Adipocyte (in vitro differentiated cells): ENCODE measurements around the gene GBF1.

Experiments used
- DNase-seq: peaks from one replicate; pipeline ENCODE4 v3.0.0-alpha.2; 2015; ENCODE audit warnings: low read depth
- H3K27me3 ChIP-seq: replicated peaks from 2 replicates; pipeline ENCODE4 v1.7.0; 2013; ENCODE audit warnings: mild to moderate bottlenecking, low read length, moderate library complexity; ENCODE audit not compliant: control insufficient read depth, insufficient read depth
- H3K36me3 ChIP-seq: 2 replicates; pipeline ENCODE4 v1.7.0; 2013; ENCODE audit warnings: low read length, mild to moderate bottlenecking, moderate library complexity; ENCODE audit not compliant: control insufficient read depth, insufficient read depth, severe bottlenecking
- H3K4me1 ChIP-seq: 2 replicates; pipeline ENCODE4 v1.7.0; 2013; ENCODE audit warnings: mild to moderate bottlenecking, low read length, moderate library complexity; ENCODE audit not compliant: control insufficient read depth, insufficient read depth
- H3K4me3 ChIP-seq: 2 replicates; pipeline ENCODE4 v1.7.0; 2013; ENCODE audit warnings: mild to moderate bottlenecking, low read length, moderate library complexity
- H3K9ac ChIP-seq: 2 replicates; pipeline ENCODE4 v1.7.0; 2013; ENCODE audit warnings: mild to moderate bottlenecking, low read length, moderate library complexity
- H3K9me3 ChIP-seq: 2 replicates; pipeline ENCODE4 v1.7.0; 2013; ENCODE audit warnings: mild to moderate bottlenecking, low read length, moderate library complexity; ENCODE audit not compliant: control insufficient read depth

The GBF1 gene

GRCh38 chr10:102220612-102221011, 24.7 kb upstream of the GBF1 start:
- Histone ChIP-seq H3K9me3 (no peaks in the 10 kb centered on the region), H3K27me3 (no peaks in the 10 kb centered on the region), H3K4me3 (no peak overlapping the region), H3K9ac (no peak overlapping the region), H3K4me1 (peaks cover 6% of the 10 kb centered on the region), H3K36me3 (no peaks in the 10 kb centered on the region)
- DNase-seq: no peak

- Histone ChIP-seq H3K4me3 (no peak overlapping the region), H3K36me3 (no peaks in the 10 kb centered on the region), H3K4me1 (peaks cover 24% of the 10 kb centered on the region), H3K9ac (no peak overlapping the region), H3K9me3 (no peaks in the 10 kb centered on the region), H3K27me3 (no peaks in the 10 kb centered on the region)
- DNase-seq: no peak
These were observed 22.5 kb upstream of the GBF1 start for GRCh38 chr10:102222797-102223196.

GRCh38 chr10:102225646-102226541, 19.4 kb upstream of the GBF1 start, which contains the start of gene ELOVL3:
ELOVL3 (plus strand) TSS chr10:102226299; CDS start chr10:102226549, 250 bp downstream.
- no peaks in the 10 kb centered on the region for H3K36me3 ChIP-seq

GRCh38 chr10:102226542-102226870, 18.8 kb upstream of the GBF1 start:
- Histone ChIP-seq H3K36me3 (no peaks in the 10 kb centered on the region), H3K4me3 (peak overlapping the region; percentile 78), H3K4me1 (peaks cover 31% of the 10 kb centered on the region), H3K9me3 (no peaks in the 10 kb centered on the region), H3K9ac (peak overlapping the region; percentile 67), H3K27me3 (no peaks in the 10 kb centered on the region)
- no peak for DNase-seq

More at GRCh38 chr10:102225646-102226541, 19.4 kb upstream of the GBF1 start, which contains the start of gene ELOVL3:
- peak; percentile 97 for DNase-seq
- Histone ChIP-seq H3K4me3 (peak within 1 kb of the TSS; percentile 78), H3K4me1 (peaks cover 31% of the 10 kb centered on the region), H3K9ac (peak within 1 kb of the TSS; percentile 67), H3K27me3 (no peaks in the 10 kb centered on the region), H3K9me3 (no peaks in the 10 kb centered on the region)

GRCh38 chr10:102227050-102227449, 18.3 kb upstream of the GBF1 start:
- Histone ChIP-seq H3K27me3 (no peaks in the 10 kb centered on the region), H3K36me3 (no peaks in the 10 kb centered on the region), H3K4me1 (peaks cover 31% of the 10 kb centered on the region), H3K9ac (peak overlapping the region; percentile 67), H3K9me3 (no peaks in the 10 kb centered on the region), H3K4me3 (peak overlapping the region; percentile 78)
- peak; percentile 82 for DNase-seq

GRCh38 chr10:102229810-102230263, 15.5 kb upstream of the GBF1 start:
- peak overlapping the region; percentile 56 for H3K9ac ChIP-seq
- peak overlapping the region; percentile 75 for H3K4me3 ChIP-seq
- DNase-seq: peak; percentile 93
- H3K9me3 ChIP-seq: no peaks in the 10 kb centered on the region
- H3K4me1 ChIP-seq: peaks cover 31% of the 10 kb centered on the region
- H3K36me3 ChIP-seq: no peaks in the 10 kb centered on the region
- no peaks in the 10 kb centered on the region for H3K27me3 ChIP-seq

- H3K36me3 ChIP-seq: no peaks in the 10 kb centered on the region
- H3K9me3 ChIP-seq: no peaks in the 10 kb centered on the region
- H3K4me1 ChIP-seq: peaks cover 28% of the 10 kb centered on the region
- DNase-seq: peak; percentile 80
- H3K9ac ChIP-seq: peak overlapping the region; percentile 56
- H3K27me3 ChIP-seq: no peaks in the 10 kb centered on the region
- H3K4me3 ChIP-seq: peak overlapping the region; percentile 75
These were observed 15.0 kb upstream of the GBF1 start for GRCh38 chr10:102230264-102230860.

GRCh38 chr10:102230861-102231356, 14.4 kb upstream of the GBF1 start:
- no peaks in the 10 kb centered on the region for H3K36me3 ChIP-seq
- no peaks in the 10 kb centered on the region for H3K9me3 ChIP-seq
- peak overlapping the region; percentile 56 for H3K9ac ChIP-seq
- no peak for DNase-seq
- H3K4me3 ChIP-seq: peak overlapping the region; percentile 75
- no peaks in the 10 kb centered on the region for H3K27me3 ChIP-seq
- peaks cover 22% of the 10 kb centered on the region for H3K4me1 ChIP-seq

GRCh38 chr10:102231357-102232318, 13.7 kb upstream of the GBF1 start:
- Histone ChIP-seq H3K27me3 (peaks cover 4% of the 10 kb centered on the region), H3K4me3 (peak overlapping the region; percentile 75)

GRCh38 chr10:102233997-102234396, 11.3 kb upstream of the GBF1 start:
- no peaks in the 10 kb centered on the region for H3K4me1 ChIP-seq
- H3K9me3 ChIP-seq: no peaks in the 10 kb centered on the region
- no peak overlapping the region for H3K9ac ChIP-seq
- H3K27me3 ChIP-seq: peaks cover 4% of the 10 kb centered on the region
- H3K36me3 ChIP-seq: no peaks in the 10 kb centered on the region
- no peak for DNase-seq
- H3K4me3 ChIP-seq: no peak overlapping the region

More at GRCh38 chr10:102231357-102232318, 13.7 kb upstream of the GBF1 start:
- Histone ChIP-seq H3K9ac (no peak overlapping the region), H3K9me3 (no peaks in the 10 kb centered on the region), H3K4me1 (peaks cover 18% of the 10 kb centered on the region), H3K36me3 (no peaks in the 10 kb centered on the region)
- DNase-seq: peak; percentile 31
